ENCODE measurements around the gene RNU2-63P. TPM values are rescaled to one million over a fixed set of nuclear protein-coding genes. Genes with fewer than 3 reads are reported as not detected.

The RNU2-63P gene
- total RNA-seq = not detected in 2 replicates

DNA sequence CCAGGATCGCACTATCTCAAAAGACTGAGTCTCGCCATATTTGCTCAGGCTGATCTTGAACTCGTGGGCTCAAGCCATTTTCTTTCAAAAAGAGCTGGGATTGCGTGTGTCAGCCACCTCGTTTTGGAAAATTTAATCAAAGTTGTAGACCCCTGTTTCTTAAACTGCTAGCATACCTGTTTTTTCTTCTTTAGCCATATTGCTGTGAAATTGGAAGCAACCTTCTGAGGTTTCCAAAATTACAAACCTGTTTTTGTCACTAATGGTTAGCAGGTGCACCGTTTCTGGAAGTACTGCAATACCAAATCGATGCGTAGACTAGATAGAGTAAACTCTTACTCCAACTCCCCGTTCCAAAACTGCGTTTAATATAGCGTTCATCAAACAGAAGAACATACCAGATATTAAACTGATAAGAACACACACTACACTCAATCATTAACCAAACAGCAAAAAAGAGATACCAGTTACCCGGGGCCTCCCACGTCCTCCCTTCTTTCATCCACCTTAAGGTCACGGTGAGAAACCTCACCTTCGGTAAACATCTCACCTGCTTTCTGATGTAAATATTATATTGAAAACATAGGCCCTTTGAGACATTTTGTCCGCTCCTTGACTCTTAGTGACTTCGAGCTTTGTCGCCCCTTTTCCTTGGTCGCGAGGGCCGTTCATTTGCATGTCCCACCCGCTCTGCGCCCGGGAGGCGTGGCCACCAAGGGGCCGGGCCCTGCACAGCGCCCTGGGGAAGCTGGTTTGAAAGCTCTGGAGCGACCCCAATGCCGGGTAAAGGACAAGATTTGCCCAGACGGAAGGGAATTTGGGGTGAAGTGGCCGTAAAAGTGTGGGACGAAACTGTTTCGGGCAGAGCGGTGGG lies at the start of gene RNU2-63P:
RNU2-63P (minus strand) TSS at position 462 of the 874 bp plus-strand sequence.

DNA sequence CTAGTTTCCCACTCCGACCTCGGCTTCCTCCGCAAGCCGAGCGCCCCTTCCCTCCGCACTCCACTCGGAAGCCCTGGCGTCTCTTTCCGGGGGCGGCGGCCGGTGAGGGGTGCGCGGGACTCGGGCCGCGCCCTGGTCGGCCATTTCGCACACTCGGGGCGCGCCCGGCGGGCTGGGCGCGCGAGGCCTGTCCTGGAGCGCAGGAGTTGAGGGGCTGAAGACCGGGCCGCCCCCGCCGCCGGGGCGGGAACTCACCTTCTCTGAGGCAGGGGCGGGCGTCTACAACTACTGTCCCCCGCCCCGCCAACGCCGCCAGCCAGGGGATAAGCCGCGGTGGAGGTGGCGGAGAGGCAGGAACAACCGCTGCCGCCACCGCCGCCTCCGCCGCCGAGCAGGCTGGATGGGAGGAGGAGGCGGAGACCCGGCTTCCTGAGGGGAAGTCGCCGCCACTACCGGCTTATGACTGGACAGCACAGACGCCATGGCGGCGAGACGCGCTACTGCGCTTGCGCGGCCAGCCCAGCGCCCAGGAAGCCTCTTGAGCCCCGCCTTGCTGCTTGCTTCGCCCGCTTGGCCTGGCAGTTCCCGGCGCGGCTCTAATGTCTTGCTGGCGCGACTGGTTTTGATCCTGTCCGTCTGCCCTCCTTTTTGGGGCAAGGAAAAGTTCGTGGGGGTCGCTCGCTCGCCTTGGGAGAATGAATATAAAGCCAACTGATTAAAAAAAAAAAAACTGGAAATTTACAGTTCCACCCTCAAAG lies 39.2 kb upstream of the RNU2-63P start, which contains the start of gene KRCC1:
KRCC1 (minus strand) TSS at position 413 of the 758 bp plus-strand sequence. CDS start 27,220 bp downstream, outside the sequence.

Other genes with a start within 250 kb of the RNU2-63P start
- 2.3 and 5.2 TPM in 2 replicates for gene RGPD2, start 190.8 kb downstream of the RNU2-63P start, total RNA-seq
- 24.8 and 33.5 TPM in 2 replicates for gene KRCC1, start 39.2 kb upstream of the RNU2-63P start, total RNA-seq
- not detected in 2 replicates for gene SMYD1, start 51.3 kb upstream of the RNU2-63P start, total RNA-seq
- not detected in 2 replicates for gene FABP1, start 111.5 kb upstream of the RNU2-63P start, total RNA-seq
- gene THNSL2, start 153.8 kb upstream of the RNU2-63P start, total RNA-seq = 10.8 and 16.7 TPM in 2 replicates